GM11168 (cell line): ENCODE measurements around the gene OSR1.

Experiments
- in situ Hi-C: fragments of 300-500 bp; cut with MboI; formaldehyde crosslinking; loops from one replicate; pipeline ENCODE4 v1.12.0; 2022; ENCODE audit warnings: low sequenced_read_pairs; ENCODE audit not compliant: unreplicated experiment

OSR1 gene

GRCh38 chr2:19360266-19360965 is 2.0 kb upstream of the OSR1 start:
- in situ Hi-C loops = loop anchor here (25.0 kb wide), 2 partner anchors 623 to 823 kb away; no protein-coding TSS in a partner anchor

- in situ Hi-C loops = loop anchor here (10.0 to 25.0 kb wide), 3 partner anchors 495 to 822 kb away; no protein-coding TSS in a partner anchor
These were observed 1.0 kb upstream of the OSR1 start for GRCh38 chr2:19359456-19359855.

GRCh38 chr2:19359021-19359357 is 566 bp upstream of the OSR1 start:
- in situ Hi-C loops = loop anchor here (10.0 to 25.0 kb wide), 3 partner anchors 496 to 822 kb away; no protein-coding TSS in a partner anchor

- in situ Hi-C loops = loop anchor here (10.0 to 25.0 kb wide), 3 partner anchors 497 to 820 kb away; no protein-coding TSS in a partner anchor
These were observed 801 bp downstream of the OSR1 start for GRCh38 chr2:19357402-19358241.

- in situ Hi-C loops = loop anchor here (10.0 to 25.0 kb wide), 3 partner anchors 498 to 819 kb away; no protein-coding TSS in a partner anchor
These were observed 1.6 kb downstream of the OSR1 start for GRCh38 chr2:19356545-19357401.

GRCh38 chr2:19355931-19356544 is 2.4 kb downstream of the OSR1 start:
- in situ Hi-C loops = loop anchor here (10.0 to 25.0 kb wide), 3 partner anchors 499 to 819 kb away; no protein-coding TSS in a partner anchor

- in situ Hi-C loops = loop anchor here (10.0 to 25.0 kb wide), 3 partner anchors 499 to 818 kb away; no protein-coding TSS in a partner anchor
These were observed 3.0 kb downstream of the OSR1 start for GRCh38 chr2:19355416-19355821.

- in situ Hi-C loops = loop anchor here (10.0 to 25.0 kb wide), 3 partner anchors 500 to 818 kb away; no protein-coding TSS in a partner anchor
These were observed 3.4 kb downstream of the OSR1 start for GRCh38 chr2:19355014-19355405.

GRCh38 chr2:19353721-19354050 is 4.7 kb downstream of the OSR1 start:
- in situ Hi-C loops = loop anchor here (10.0 to 25.0 kb wide), 3 partner anchors 501 to 816 kb away; no protein-coding TSS in a partner anchor

GRCh38 chr2:19352946-19353720 is 5.3 kb downstream of the OSR1 start:
- in situ Hi-C loops = loop anchor here (10.0 to 25.0 kb wide), 3 partner anchors 502 to 816 kb away; no protein-coding TSS in a partner anchor

GRCh38 chr2:19351899-19352697 is 6.3 kb downstream of the OSR1 start:
- in situ Hi-C loops = loop anchor here (10.0 to 25.0 kb wide), 3 partner anchors 503 to 815 kb away; no protein-coding TSS in a partner anchor

- in situ Hi-C loops = loop anchor here (10.0 to 25.0 kb wide), 3 partner anchors 503 to 814 kb away; no protein-coding TSS in a partner anchor
These were observed 6.9 kb downstream of the OSR1 start for GRCh38 chr2:19351499-19351898.

GRCh38 chr2:19350678-19351401 is 7.6 kb downstream of the OSR1 start:
- in situ Hi-C loops = loop anchor here (10.0 to 25.0 kb wide), 3 partner anchors 504 to 814 kb away; no protein-coding TSS in a partner anchor

GRCh38 chr2:19349911-19350677 is 8.3 kb downstream of the OSR1 start:
- in situ Hi-C loops = loop anchor here (10.0 to 25.0 kb wide), 3 partner anchors 505 to 813 kb away; no protein-coding TSS in a partner anchor

- in situ Hi-C loops = no loop called here
These were observed 9.7 kb downstream of the OSR1 start for GRCh38 chr2:19348692-19349091.
